Activated CD4-positive, alpha-beta T cell treated with anti-CD3 and anti-CD28 coated beads for 48 hours (primary cell): Measurements from ENCODE around the gene SIT1.

ENCODE experiments used
- DNase-seq: peaks from one replicate; pipeline ENCODE4 v3.0.0-alpha.2; 2020

The SIT1 gene

GRCh38 chr9:35603986-35604577, 46.6 kb downstream of the SIT1 start:
- peak; percentile 100 for DNase-seq

GRCh38 chr9:35603506-35603985, 47.2 kb downstream of the SIT1 start:
- peak; percentile 50 for DNase-seq

- DNase-seq = peak; percentile 26
Measured at GRCh38 chr9:35599763-35600604, 50.7 kb downstream of the SIT1 start.
